H9 (cell line): ENCODE measurements around the gene OMG. TPM values are rescaled to one million over a fixed set of nuclear protein-coding genes. Genes with fewer than 3 reads are reported as not detected.

ENCODE experiments used
- DNase-seq: peaks from one replicate; pipeline ENCODE4 v3.0.0-alpha.2; 2017
- H2AFZ ChIP-seq: one replicate; pipeline ENCODE4 v1.6.1; 2013; ENCODE audit warnings: mild to moderate bottlenecking, low read length, control low read depth, moderate library complexity
- H2AK5ac ChIP-seq: 2 replicates; pipeline ENCODE4 v1.6.1; 2013; ENCODE audit warnings: low read length, control low read depth, mixed read lengths; ENCODE audit not compliant: insufficient read length
- H2BK120ac ChIP-seq: one replicate; pipeline ENCODE4 v1.6.1; 2013; ENCODE audit warnings: low read depth, mild to moderate bottlenecking, low read length, control low read depth, inconsistent platforms; ENCODE audit not compliant: poor library complexity, severe bottlenecking
- H2BK12ac ChIP-seq: 2 replicates; pipeline ENCODE4 v1.6.1; 2013; ENCODE audit warnings: low read length, control low read depth, mixed read lengths, low read depth; ENCODE audit not compliant: insufficient read length
- H2BK15ac ChIP-seq: 2 replicates; pipeline ENCODE4 v1.6.1; 2013; ENCODE audit warnings: low read depth, low read length, control low read depth
- H2BK20ac ChIP-seq: one replicate; pipeline ENCODE4 v1.6.1; 2013; ENCODE audit warnings: low read depth, mild to moderate bottlenecking, low read length, control low read depth, inconsistent platforms; ENCODE audit not compliant: poor library complexity, severe bottlenecking
- H2BK5ac ChIP-seq: 2 replicates; pipeline ENCODE4 v1.6.1; 2013; ENCODE audit warnings: low read length, control low read depth, mixed read lengths; ENCODE audit not compliant: insufficient read length
- H3K14ac ChIP-seq: 2 replicates; pipeline ENCODE4 v1.6.1; 2013; ENCODE audit warnings: low read length, control low read depth; ENCODE audit not compliant: insufficient read depth
- H3K18ac ChIP-seq: 2 replicates; pipeline ENCODE4 v1.6.1; 2013; ENCODE audit warnings: low read depth, mild to moderate bottlenecking, mixed read lengths, low read length, control low read depth; ENCODE audit not compliant: insufficient read length
- H3K23ac ChIP-seq: 2 replicates; pipeline ENCODE4 v1.6.1; 2013; ENCODE audit warnings: low read length, control low read depth, mixed read lengths, low read depth; ENCODE audit not compliant: insufficient read length
- H3K23me2 ChIP-seq: 2 replicates; pipeline ENCODE4 v1.6.1; 2013; ENCODE audit warnings: low read depth, mild to moderate bottlenecking, mixed read lengths, low read length, control low read depth; ENCODE audit not compliant: insufficient read length, poor library complexity, severe bottlenecking
- H3K27ac ChIP-seq: 2 replicates; pipeline ENCODE4 v1.5.1; 2013; ENCODE audit warnings: low read length, control low read depth, mixed read lengths, low read depth; ENCODE audit not compliant: insufficient read length
- H3K27me3 ChIP-seq: 2 replicates; pipeline ENCODE4 v1.6.1; 2013; ENCODE audit warnings: low read length, control low read depth, inconsistent platforms; ENCODE audit not compliant: insufficient read depth
- H3K4ac ChIP-seq: 2 replicates; pipeline ENCODE4 v1.6.1; 2013; ENCODE audit warnings: low read depth, mild to moderate bottlenecking, control low read depth, inconsistent platforms, low read length, moderate library complexity
- H3K4me1 ChIP-seq: 2 replicates; pipeline ENCODE4 v1.6.1; 2013; ENCODE audit warnings: low read length, control low read depth, inconsistent platforms; ENCODE audit not compliant: insufficient read depth
- H3K4me2 ChIP-seq: 2 replicates; pipeline ENCODE4 v1.6.1; 2013; ENCODE audit warnings: low read length, control low read depth, mixed read lengths; ENCODE audit not compliant: insufficient read length, insufficient read depth
- H3K56ac ChIP-seq: 2 replicates; pipeline ENCODE4 v1.6.1; 2013; ENCODE audit warnings: low read depth, mild to moderate bottlenecking, mixed read lengths, low read length, control low read depth; ENCODE audit not compliant: insufficient read length
- H3K79me1 ChIP-seq: 2 replicates; pipeline ENCODE4 v1.6.1; 2013; ENCODE audit warnings: low read depth, mild to moderate bottlenecking, moderate library complexity, low read length, control low read depth, inconsistent platforms; ENCODE audit not compliant: insufficient read depth, poor library complexity, severe bottlenecking
- H3K79me2 ChIP-seq: 2 replicates; pipeline ENCODE4 v1.6.1; 2013; ENCODE audit warnings: low read length, control low read depth, inconsistent platforms; ENCODE audit not compliant: insufficient read depth
- H3K9ac ChIP-seq: 2 replicates; pipeline ENCODE4 v1.6.1; 2013; ENCODE audit warnings: low read length, control low read depth, mixed read lengths; ENCODE audit not compliant: insufficient read length; ENCODE audit errors: extremely low read depth
- H3K9me3 ChIP-seq: one replicate; pipeline ENCODE4 v1.6.1; 2013; ENCODE audit warnings: low read depth, low read length, inconsistent platforms; ENCODE audit not compliant: control insufficient read depth
- H3T11ph ChIP-seq: one replicate; pipeline ENCODE4 v1.6.1; 2013; ENCODE audit warnings: mild to moderate bottlenecking, low read length, control low read depth, inconsistent platforms
- H4K20me1 ChIP-seq: one replicate; pipeline ENCODE4 v1.6.1; 2013; ENCODE audit not compliant: control insufficient read depth, insufficient read length, insufficient read depth
- H4K5ac ChIP-seq: 2 replicates; pipeline ENCODE4 v1.6.1; 2013; ENCODE audit warnings: low read depth, mild to moderate bottlenecking, mixed read lengths, low read length, control low read depth; ENCODE audit not compliant: insufficient read length
- H4K8ac ChIP-seq: replicated peaks from 2 replicates; pipeline ENCODE4 v1.6.1; 2013; ENCODE audit warnings: low read length, control low read depth, mixed read lengths, low read depth; ENCODE audit not compliant: insufficient read length
- H4K91ac ChIP-seq: 2 replicates; pipeline ENCODE4 v1.6.1; 2013; ENCODE audit warnings: low read depth, mild to moderate bottlenecking, moderate library complexity, mixed read lengths, low read length, control low read depth; ENCODE audit not compliant: insufficient read length
- H3K27ac Mint-ChIP-seq, 3 experiments: 2 replicates in 2 of 3; 3 replicates in 1 of 3; pipeline ENCODE4 v1.8.0; 2020 to 2021; ENCODE audit warnings: mixed read lengths in 3 of 3, mild to moderate bottlenecking in 1 of 3, moderate library complexity in 1 of 3
- H3K27me3 Mint-ChIP-seq: 2 replicates; pipeline ENCODE4 v1.8.0; 2021; ENCODE audit warnings: low read depth, mild to moderate bottlenecking, moderate library complexity, mixed read lengths
- H3K36me3 Mint-ChIP-seq, 3 experiments: 2 replicates in 2 of 3; 3 replicates in 1 of 3; pipeline ENCODE4 v1.8.0; 2020 to 2021; ENCODE audit warnings: low read depth in 3 of 3, mixed read lengths in 3 of 3; ENCODE audit not compliant: insufficient read depth in 1 of 3
- H3K4me1 Mint-ChIP-seq, 2 experiments: 2 replicates each; pipeline ENCODE4 v1.8.0; 2020; ENCODE audit warnings: mixed read lengths in 2 of 2
- H3K4me3 Mint-ChIP-seq, 2 experiments: 2 replicates in 1 of 2; 3 replicates in 1 of 2; pipeline ENCODE4 v1.8.0; 2020 to 2021; ENCODE audit warnings: mild to moderate bottlenecking in 2 of 2, mixed read lengths in 2 of 2, moderate library complexity in 1 of 2
- H3K9me3 Mint-ChIP-seq, 2 experiments: 2 replicates in 1 of 2; 3 replicates in 1 of 2; pipeline ENCODE4 v1.8.0; 2020; ENCODE audit warnings: mild to moderate bottlenecking in 2 of 2, mixed read lengths in 2 of 2, moderate library complexity in 1 of 2
- CTCF ChIP-seq: fragments of 200-600 bp; sonication (generic); conservative IDR thresholded peaks from 3 replicates; pipeline ENCODE4 v1.8.0; 2021; ENCODE audit warnings: antibody characterized with exemption, mild to moderate bottlenecking
- WGBS: extraction: QIAGEN DNeasy Blood & Tissue Kit; methylation state at CpG from one replicate; pipeline ENCODE4 v1.1.7; 2013; ENCODE audit warnings: missing lambda C conversion rate, low lambda C conversion rate, mixed read lengths; ENCODE audit not compliant: insufficient read length; ENCODE audit errors: extremely low coverage; 5-methylcytosine and 5-hydroxymethylcytosine counted together
- total RNA-seq: library from RNA; stranded (reverse); gene quantifications from 2 replicates; pipeline ENCODE4 v1.2.1, GENCODE V29; 2021

The OMG gene
- total RNA-seq, 1 experiment from 2014 or later: not detected

GRCh38 chr17:31281061-31281460, 16.0 kb downstream of the OMG start:
- Histone ChIP-seq H2BK120ac (no peak overlapping the region), H3K14ac (no peak overlapping the region), H2BK5ac (no peak overlapping the region), H4K8ac (no peak overlapping the region), H2BK15ac (no peak overlapping the region), H4K5ac (no peak overlapping the region), H4K20me1 (no peaks in the 10 kb centered on the region), H2AK5ac (no peak overlapping the region), H2BK20ac (no peak overlapping the region), H4K91ac (no peak overlapping the region), H2BK12ac (no peak overlapping the region), H3T11ph (no peak overlapping the region), H3K9me3 (no peaks in the 10 kb centered on the region), H3K56ac (no peak overlapping the region), H3K4me2 (no peak overlapping the region), H3K23me2 (no peaks in the 10 kb centered on the region), H3K27me3 (no peaks in the 10 kb centered on the region), H3K18ac (no peak overlapping the region), H3K23ac (no peak overlapping the region), H3K4ac (no peak overlapping the region), H3K4me1 (no peaks in the 10 kb centered on the region; the same call in 1 of the 2 replicates), H3K79me1 (no peaks in the 10 kb centered on the region), H3K27ac (no peak overlapping the region), H3K79me2 (no peaks in the 10 kb centered on the region), H3K9ac (no peak overlapping the region), H2AFZ (no peak overlapping the region)
- Mint-ChIP-seq H3K27me3 (no peaks in the 10 kb centered on the region), H3K36me3 (peaks cover 3 to 35% (median 24%) of the 10 kb centered on the region in 3 experiments), H3K9me3 (peaks cover 0 to 3% of the 10 kb centered on the region in 2 experiments; a peak in 1 of 5 replicates), H3K4me1 (peaks cover 7 to 10% of the 10 kb centered on the region in 2 experiments), H3K27ac (no peak overlapping the region), H3K4me3 (no peak overlapping the region)
- WGBS: no CpG with 5 or more reads among the region's 2 CpGs
- TF ChIP-seq CTCF: no peak
- DNase-seq: no peak
